Middle frontal gyrus (tissue), 1 donor: ENCODE measurements around the gene ZNF800.
"Not testable (repeated sequence)": the region's sequence is repeated elsewhere in the genome, so short reads cannot be mapped to it uniquely, and the experiment has no call there.

Experiments
- DNase-seq: peaks from one replicate; pipeline ENCODE4 v3.0.0-alpha.2; 2015; ENCODE audit warnings: low spot score; ENCODE audit errors: extremely low spot score

Gene ZNF800, protein sequence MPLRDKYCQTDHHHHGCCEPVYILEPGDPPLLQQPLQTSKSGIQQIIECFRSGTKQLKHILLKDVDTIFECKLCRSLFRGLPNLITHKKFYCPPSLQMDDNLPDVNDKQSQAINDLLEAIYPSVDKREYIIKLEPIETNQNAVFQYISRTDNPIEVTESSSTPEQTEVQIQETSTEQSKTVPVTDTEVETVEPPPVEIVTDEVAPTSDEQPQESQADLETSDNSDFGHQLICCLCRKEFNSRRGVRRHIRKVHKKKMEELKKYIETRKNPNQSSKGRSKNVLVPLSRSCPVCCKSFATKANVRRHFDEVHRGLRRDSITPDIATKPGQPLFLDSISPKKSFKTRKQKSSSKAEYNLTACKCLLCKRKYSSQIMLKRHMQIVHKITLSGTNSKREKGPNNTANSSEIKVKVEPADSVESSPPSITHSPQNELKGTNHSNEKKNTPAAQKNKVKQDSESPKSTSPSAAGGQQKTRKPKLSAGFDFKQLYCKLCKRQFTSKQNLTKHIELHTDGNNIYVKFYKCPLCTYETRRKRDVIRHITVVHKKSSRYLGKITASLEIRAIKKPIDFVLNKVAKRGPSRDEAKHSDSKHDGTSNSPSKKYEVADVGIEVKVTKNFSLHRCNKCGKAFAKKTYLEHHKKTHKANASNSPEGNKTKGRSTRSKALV

DNA sequence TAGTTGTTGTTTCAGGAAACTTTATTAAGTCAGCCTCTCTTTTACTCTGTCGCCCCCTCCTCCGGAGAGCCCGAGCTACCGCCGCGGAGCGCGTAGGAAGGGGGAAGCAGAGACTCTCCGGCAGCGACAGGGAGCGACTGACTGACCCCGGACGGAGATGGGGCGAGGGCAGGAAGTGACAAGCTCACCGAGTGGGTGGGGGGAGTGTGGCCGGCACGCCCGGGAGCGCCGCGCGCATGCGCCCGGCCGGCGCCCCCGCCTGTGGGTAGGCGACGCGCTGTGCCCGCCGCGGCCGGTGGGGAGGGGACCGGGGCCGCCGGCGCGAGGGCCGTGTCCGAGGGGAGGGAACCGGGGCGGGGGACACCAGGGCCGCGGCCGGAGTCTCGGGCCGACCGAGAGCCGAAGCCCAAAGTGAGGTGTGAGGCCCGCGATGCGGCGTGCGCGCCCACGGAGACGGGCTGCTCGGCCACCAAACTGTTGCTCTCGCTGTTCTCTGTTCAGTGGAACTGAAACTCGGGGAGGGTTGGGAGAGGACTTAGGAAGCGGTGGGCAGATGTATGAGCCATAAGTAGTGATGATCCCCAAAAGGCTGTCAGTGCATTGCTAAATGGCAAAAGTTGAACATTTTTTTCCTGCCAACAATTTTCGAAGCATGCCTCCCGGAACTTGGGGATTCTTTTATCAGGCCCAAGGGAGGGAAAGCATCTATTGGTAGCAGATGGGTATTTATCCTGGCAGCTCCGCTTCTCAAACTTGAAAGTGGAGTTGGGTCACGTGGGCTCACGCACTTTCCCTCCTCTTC, at the start of gene ZNF800:
ZNF800 (minus strand) TSS at position 143 of the 802 bp plus-strand sequence. CDS start 1,151 bp downstream, outside the sequence.
- peak; percentile 80 for DNase-seq

DNA sequence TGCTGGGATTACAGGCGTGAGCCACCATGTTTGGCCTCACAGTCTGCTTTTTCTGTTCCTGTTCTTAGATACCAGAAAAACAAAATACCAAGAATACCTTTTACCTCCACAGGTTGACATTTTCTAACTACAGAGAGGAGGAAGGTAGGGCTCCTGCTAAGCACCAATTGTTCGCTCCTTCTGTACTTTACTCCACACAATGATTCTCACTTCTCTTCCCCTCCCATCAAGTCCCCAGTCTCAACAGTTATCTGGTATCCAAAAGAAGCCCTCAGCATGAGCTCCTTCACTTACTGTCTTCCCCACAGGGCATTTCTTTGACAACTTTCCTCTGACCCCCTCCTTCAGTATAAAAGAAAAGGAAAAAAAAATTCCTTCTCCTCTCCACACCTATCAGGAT, 47.7 kb upstream of the ZNF800 start:
- DNase-seq: no peak

DNA sequence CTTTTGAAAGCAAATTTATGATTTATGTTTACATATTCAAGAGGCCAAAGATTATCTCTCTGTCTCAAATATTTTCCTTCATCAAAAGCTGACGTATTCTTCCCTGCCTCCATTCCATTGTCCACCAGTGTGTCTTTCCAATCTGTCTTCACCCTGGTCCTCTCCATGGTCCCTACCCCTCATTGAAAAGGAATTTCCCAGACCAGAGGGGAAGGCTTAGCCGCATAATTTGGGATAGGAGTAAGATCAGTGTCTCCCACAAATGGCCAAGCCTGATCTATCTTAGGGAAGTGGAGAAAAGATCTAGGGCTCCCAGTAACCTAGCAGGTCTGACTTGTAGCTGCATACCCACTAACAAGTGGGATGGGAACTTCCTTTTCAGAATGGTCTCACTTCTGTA, 46.3 kb upstream of the ZNF800 start:
- no peak for DNase-seq

DNA sequence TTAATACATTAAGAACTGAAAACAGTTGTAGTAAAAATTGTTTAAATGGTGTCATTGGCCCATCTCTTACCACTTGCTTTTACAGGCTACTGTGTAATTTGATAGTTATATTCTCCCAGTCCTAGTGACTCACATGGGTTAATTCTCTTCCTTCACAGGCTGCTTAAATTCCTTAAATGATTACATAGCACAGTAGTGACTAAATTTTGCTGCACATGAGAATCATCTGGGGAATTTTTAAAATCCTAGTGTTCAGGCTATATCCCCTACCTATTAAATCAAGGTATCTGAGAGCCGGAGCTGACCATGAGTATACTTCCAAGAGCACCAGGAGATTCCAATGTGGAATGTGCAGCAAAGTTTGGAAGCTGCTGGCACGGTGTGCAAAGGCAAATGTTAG, 45.3 kb upstream of the ZNF800 start:
- DNase-seq: no peak

DNA sequence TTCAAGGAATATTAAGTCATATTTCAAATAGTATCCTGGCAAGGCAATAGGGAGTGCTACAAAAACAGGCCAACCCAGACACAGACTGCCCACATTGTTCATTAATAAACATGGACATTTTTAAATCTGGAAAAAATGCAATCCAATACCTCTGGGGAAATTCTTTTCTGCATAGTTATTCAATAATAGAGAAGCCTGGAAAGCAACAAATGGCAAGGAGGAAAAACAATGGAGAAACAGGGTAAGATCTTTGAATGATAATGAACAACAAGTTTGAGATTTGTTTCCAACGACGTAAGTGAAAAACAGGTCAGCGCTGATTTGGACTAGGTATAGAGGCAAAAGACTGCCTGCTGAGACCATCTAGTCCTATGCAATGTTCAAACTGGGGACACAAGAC, 44.7 kb upstream of the ZNF800 start:
- DNase-seq: no peak

DNA sequence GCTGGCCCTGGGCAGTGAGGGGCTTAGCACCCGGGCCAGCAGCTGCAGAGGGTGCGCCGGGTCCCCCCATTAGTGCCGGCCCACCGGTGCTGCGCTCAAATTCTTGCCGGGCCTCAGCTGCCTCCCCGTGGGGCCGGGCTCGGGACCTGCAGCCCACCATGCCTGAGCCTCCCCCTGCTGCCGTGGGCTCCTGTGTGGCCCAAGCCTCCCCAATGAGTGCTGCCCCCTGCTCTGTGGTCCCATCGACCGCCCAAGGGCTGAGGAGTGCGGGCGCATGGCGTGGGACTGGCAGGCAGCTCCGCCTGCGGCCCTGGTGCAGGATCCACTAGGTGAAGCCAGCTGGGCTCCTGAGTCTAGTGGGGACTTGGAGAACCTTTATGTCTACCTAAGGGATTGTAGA, 36.8 kb upstream of the ZNF800 start:
- not testable (repeated sequence) for DNase-seq

DNA sequence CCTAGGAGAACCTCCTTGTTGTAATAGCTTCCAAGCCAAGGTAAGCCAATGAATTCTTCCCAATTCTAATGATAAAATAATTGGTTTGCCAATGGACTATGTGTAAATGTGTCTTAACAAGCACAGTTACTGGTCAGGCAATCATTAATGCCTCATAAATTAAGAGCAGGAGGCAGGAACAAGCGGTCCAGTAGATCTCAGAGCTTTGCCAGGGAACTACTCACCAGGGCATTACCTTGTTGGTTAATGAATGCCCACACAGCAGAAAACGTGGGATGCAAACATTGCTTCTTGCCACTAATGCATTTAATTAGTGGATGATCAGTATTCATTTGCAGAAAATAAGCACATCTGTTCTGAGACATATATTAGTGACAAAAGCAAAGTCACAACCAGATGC, 26.7 kb upstream of the ZNF800 start:
- DNase-seq: no peak

DNA sequence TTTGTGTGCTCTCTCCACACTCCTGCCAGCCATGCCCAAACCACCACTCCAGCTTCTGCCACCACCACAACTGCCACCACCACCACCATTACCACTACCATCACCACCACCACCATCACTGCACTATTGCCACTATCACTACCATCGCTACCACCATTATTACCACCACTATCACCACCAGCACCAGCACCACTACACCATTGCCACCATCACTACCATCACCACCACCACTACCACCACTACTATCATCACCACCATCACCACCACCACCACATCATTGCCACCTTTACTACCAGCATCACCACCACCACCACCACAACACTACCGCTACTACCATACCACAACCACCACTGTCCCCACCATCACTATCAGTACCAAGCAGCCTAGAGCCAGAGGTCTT, 26.0 kb upstream of the ZNF800 start:
- DNase-seq: no peak

DNA sequence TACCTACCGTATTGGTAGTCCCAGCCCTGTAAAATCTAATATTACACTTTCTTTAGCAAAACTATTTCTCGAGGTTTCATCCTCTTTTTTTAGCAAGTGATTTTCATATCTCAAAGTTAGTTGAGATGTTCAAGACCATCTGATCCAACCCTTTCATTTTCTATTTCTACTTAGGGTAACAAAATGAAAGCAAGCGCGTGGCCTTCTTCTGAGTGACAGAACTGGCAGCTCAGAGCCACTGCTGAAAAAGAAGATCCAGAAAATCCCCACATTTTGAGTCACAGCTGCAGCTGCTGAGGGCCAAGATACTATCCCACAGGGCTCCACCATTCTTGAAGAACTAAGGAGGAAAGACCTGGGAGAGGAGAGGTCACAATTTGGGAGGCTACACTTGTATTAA, 24.8 kb upstream of the ZNF800 start:
- no peak for DNase-seq

DNA sequence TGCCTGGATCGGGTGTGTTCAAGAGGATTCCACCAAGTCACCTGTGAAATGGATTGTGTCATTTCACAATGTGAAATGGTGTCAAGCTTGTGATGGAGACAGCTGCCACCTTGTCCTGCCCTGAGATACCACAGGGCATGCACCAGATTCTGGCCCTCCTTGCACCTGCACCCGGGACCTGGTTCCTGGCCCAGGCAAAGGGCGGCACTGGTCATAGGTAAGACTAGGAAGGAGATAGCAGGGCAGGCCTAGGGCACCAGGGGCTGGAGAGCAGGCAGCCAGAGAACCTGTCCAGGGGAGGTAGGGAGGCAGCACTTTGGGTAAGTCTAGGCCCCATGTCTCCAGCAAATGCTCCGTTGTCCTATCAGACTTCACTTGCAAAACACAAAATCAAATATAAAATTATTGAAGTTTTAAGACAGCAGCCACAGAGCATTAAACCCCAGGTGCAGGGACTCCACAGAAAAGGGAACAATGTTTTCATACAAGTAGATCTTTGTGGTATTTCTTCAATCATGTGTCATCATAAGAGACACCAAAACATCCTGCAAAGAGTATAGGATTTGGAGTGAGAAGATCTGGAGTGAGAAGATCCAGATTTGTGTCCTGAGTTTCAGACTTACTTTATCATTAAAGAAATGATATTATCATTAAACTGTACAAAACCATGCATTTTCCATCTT, 22.7 kb upstream of the ZNF800 start:
- no peak for DNase-seq

DNA sequence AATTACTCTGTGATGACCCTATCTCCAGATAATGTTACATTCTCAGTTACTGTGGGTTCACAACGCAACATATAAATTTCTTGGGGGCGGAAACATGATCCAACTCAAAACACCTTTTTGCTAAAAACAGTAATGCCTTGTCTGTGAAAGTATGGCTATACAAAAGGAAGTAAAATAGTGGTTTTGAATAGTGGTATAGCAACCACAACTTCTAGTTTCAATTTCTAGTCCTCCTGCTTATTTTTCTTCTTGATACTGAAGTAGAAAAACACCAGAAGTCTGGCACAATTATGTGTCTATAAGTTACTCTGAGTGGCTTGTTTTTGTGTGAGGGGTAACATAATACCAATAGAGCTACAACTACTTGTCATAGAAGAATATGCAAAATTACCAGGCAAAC, 21.5 kb upstream of the ZNF800 start:
- DNase-seq: no peak

DNA sequence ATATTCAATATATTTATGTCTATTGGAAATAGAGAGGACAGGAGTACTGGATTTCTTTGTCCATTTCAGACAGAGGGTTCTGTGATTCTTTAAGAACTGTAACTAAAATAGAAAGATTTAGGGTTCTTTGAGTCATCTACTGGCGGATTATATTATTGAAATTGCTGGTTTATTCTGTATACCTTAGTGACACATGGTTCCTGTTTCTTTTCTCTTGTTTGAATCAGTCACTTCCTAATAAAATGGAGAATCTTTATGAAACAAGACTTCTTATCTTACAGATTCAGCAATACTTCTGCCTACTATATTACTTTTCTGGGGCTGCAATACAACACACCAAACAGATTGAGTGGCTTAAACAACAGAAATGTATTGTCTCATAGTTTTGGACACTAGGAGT, 20.8 kb upstream of the ZNF800 start:
- no peak for DNase-seq

DNA sequence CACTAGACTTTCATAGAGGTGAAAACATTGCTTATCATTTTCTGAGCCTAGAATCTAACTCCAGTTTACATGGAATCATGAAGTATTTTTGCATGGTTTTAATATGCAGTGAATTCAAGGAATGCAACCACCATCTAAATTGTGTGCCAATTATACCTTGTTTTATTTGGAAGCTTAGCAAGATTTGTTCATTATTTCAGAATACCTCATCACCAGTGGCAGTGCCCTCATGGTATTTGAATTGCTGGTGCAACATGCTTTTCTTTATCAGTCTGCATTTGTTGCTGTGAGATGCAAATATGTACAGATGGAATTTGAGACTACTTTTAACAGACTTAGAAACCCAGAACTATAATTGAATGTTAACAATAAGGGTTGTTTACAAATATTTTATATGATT, 18.7 kb upstream of the ZNF800 start:
- DNase-seq: no peak

DNA sequence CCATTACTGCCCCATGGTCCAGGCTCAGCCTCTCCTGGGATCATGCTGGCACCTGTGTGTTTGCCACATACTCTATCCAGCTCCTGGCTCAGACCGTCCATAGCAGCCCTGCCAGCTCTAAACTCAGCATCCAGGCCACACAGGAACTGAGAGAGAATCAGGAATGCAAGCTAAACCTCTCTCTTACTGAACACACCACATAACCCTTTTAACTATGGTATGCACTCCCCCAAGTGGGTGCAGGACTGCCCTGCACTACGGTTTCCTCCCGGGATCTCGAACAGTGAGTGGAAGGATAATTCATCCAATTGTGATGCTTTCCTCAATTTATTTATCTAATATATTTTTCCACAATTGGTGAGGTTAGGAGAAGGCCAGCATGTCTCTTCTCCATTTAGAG, 17.1 kb upstream of the ZNF800 start:
- no peak for DNase-seq

DNA sequence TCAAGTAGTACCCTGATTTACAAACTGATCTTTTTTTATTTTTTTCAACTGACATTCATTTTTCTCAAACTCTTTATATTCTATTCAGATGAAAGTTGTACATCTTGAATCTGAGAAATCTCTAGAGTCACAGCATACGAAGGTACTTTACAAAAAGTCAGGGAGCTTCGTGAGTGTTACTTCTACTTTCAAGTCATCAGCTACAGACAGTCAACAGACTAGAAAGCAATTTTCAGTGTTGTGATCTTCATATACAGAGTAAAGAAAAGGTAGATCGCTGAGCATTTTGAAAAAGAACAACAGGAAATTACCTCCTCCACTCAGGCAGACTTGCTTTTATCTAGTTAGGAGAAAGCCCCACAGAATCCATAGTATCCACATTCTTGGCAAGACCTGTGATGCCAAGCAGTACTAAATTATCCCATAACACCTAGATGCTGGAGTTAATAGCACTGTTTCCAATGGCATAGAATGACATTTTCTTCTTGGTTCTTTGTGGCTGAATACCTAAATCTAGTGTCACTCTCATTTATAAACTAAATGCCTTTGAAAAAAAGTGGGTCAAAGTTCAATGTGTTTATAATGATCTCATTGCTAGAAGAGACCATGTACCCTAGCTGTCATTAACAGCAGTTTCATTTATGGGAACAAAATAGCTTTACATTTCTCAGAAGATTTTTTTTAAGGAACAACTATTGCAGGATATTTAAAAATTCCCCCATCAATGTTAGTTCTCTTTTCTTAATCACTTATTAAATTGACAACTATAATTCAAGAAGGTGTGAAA, 12.0 kb upstream of the ZNF800 start:
- no peak for DNase-seq

DNA sequence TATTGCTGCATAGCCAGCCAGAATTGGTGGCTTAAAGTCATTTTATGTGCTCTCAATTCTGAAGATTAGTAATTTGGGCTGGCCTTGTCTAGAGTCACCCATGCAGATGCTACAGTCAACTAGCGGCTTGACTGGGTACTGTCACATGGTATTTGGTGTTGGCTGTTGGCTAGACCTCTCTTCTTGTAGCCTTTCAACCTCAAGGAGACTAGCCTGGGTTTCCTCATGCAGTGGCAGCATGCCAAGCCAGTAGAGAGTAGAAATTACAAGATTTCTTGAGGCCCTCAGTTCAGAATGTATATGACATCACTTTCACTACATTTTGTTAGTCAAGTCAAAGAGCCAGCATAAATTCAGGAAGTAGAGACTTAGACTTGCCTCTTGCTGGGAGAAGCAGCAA, 3.7 kb upstream of the ZNF800 start:
- DNase-seq: no peak

DNA sequence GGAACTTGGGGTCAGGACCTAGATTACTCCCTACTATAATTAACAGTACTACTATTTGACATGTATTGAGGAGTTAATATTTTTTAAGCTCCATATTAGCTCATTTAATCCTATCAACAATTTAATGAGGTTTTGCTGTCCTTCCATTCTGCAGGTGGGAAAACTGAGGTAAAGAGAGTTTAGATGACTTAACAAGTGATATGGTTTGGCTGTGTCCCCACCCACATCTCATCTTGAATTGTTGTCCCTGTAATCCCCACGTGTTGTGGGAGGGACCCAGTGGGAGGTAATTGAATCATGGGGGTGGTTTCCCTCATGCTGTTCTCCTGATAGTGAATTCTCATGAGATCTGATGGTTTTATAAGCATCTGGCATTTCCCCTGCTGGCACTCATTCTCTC, 2.6 kb upstream of the ZNF800 start:
- DNase-seq: not testable (repeated sequence)

DNA sequence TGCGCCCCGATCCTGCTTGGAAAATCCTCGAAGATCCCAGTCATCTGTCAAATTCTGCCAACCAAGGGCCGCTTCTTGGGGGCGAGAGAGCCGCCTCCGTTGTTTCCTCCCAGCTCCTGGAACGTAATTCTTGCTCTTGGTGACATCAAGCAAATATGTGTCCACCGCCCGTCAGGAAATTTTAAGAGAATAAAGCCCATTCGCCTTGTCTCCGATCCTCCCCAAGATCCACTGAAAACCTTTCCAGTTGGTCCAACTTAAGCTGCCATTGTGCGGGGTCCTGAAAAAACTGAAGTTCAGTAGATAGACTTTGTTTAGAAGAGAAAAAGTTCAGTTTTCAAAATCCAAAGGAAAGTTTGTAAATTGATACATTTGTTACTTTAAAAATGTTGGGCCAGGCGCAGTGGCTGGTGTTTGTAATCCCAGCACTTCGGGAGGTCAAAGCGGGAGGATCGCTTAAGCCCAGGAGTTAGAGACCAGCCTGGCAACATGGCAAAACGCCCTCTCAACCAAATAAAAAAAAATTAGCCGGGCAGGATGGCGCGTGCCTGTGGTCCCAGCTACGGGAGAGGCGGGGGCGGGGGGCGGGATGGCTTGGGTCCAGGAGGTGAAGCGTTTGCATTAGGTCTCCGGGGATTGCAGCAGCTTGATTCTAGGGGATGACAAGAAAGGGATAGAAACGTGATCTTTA, 1.0 kb upstream of the ZNF800 start:
- DNase-seq: no peak

DNA sequence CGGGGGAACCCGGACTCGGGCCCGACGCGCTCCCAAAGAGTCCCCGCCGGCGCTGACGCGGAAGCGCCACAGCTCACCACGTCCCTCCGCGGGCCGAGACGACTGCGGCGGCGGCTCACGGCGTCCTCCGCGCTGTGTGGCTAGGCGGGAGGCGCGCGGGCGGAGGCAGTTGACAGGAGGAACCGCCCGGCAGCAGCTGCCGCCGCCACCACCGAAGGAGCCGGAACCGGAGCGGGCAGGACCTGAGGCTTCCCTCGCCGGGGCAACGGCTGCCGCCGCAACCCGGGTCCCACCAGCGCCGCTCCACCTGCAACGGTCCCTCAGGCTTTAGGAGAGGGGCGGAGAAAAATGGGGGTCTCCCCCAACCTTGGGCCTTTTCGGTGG, 334 bp downstream of the ZNF800 start:
- peak; percentile 48 for DNase-seq

DNA sequence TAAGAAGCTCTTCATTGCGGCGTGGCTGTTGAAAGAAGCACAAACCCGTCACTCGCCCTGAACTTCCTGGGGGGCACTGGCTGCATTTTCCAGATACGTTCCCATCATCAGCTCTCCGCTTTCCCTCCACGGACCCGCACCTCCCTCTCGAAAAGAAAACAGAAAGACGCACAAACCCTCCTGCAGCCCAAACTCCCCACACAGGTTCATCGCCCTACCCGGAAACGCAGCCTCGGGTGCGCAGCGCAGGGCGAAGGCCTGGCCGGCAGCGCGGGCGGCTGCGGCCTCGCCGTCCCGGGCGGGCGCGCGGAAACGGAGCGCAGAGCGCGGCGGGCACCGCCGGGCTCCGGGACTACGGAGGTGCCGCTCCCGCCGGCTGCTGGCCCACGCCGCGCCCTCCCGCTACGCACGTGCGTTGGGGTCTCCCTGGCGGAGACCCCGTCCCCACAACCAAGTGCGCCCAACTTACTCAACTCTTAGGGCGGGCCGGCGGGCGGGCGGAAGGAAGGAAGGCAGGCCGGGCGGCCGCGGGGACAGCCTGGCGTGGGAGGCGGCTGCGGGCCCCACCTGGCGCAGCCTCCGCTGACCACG, 822 bp downstream of the ZNF800 start:
- no peak for DNase-seq
